PC-3 (cell line): ENCODE measurements around the gene BMPR1A. TPM values are rescaled to one million over a fixed set of nuclear protein-coding genes. Genes with fewer than 3 reads are reported as not detected.
A peak's percentile ranks its signal among the peaks of the same experiment; 100 is the strongest.

Source experiments
- ATAC-seq: fragments of 200-7000 bp; cut with Tn5 transposase; 2 replicates; pipeline ENCODE4 v1.9.1; 2020; ENCODE audit warnings: mild to moderate bottlenecking, moderate library complexity
- BruUV-seq: library from RNA; stranded (reverse); fragments of 400-500 nt; replicated peaks from 2 replicates; lab custom pipeline; 2021; lab: Mats Ljungman, UMichigan
- CTCF ChIA-PET: fragments of 300-600 bp; sonication (Branson Sonifier 250); formaldehyde crosslinking; loops from one replicate; lab custom pipeline; 2022; ENCODE audit warnings: antibody characterized with exemption; lab: Charles Lee
- POLR2A ChIA-PET: fragments of 300-600 bp; sonication (Branson Sonifier 250); formaldehyde crosslinking; loops from one replicate; lab custom pipeline; 2022; ENCODE audit warnings: antibody characterized with exemption; ENCODE audit not compliant: unreplicated experiment; lab: Charles Lee
- DNase-seq: peaks from one replicate; pipeline ENCODE4 v3.0.0-alpha.2; 2015
- H2AFZ ChIP-seq: fragments of 300-600 bp; sonication (generic); 2 replicates; pipeline ENCODE4 v1.6.0; 2016; ENCODE audit warnings: antibody characterized with exemption, low read length
- H3F3A ChIP-seq: fragments of 300-600 bp; sonication (generic); one replicate; pipeline ENCODE4 v1.6.0; 2017; ENCODE audit warnings: antibody characterized with exemption, low read length, control low read depth, mild to moderate bottlenecking; ENCODE audit not compliant: unreplicated experiment
- H3K27ac ChIP-seq: fragments of 300-600 bp; sonication (generic); 2 replicates; pipeline ENCODE4 v1.5.1; 2016; ENCODE audit warnings: mild to moderate bottlenecking, low read length
- H3K27me3 ChIP-seq: fragments of 300-600 bp; sonication (generic); 2 replicates; pipeline ENCODE4 v1.6.1; 2016; ENCODE audit warnings: low read length, mixed read lengths
- H3K36me3 ChIP-seq: fragments of 300-600 bp; sonication (generic); 2 replicates; pipeline ENCODE4 v1.6.1; 2016; ENCODE audit warnings: low read depth, mixed run types, low read length, mixed read lengths
- H3K4me1 ChIP-seq: fragments of 300-600 bp; sonication (generic); 2 replicates; pipeline ENCODE4 v1.5.1; 2016; ENCODE audit warnings: low read length; ENCODE audit not compliant: insufficient read depth
- H3K4me2 ChIP-seq: fragments of 300-600 bp; sonication (generic); 2 replicates; pipeline ENCODE4 v1.6.0; 2016; ENCODE audit warnings: low read length
- H3K4me3 ChIP-seq: fragments of 300-600 bp; sonication (generic); 2 replicates; pipeline ENCODE4 v1.5.1; 2016; ENCODE audit warnings: mild to moderate bottlenecking, low read length, mixed read lengths
- H3K79me2 ChIP-seq: fragments of 300-600 bp; sonication (generic); 2 replicates; pipeline ENCODE4 v1.6.1; 2017; ENCODE audit warnings: low read length, mixed read lengths
- H3K9ac ChIP-seq: fragments of 300-600 bp; sonication (generic); 2 replicates; pipeline ENCODE4 v1.6.0; 2016; ENCODE audit warnings: mild to moderate bottlenecking, low read length
- H3K9me2 ChIP-seq: fragments of 300-600 bp; sonication (generic); replicated peaks from 2 replicates; pipeline ENCODE4 v1.6.1; 2016; ENCODE audit warnings: mixed run types, low read length, mixed read lengths
- H3K9me3 ChIP-seq: fragments of 300-600 bp; sonication (generic); 2 replicates; pipeline ENCODE4 v1.6.1; 2016; ENCODE audit warnings: low read length, mixed read lengths
- H4K20me1 ChIP-seq: fragments of 300-600 bp; sonication (generic); 2 replicates; pipeline ENCODE4 v1.6.1; 2016; ENCODE audit warnings: low read length, mixed read lengths
- CTCF ChIP-seq: fragments of 300-600 bp; sonication (generic); conservative IDR thresholded peaks from 2 replicates; pipeline ENCODE4 v1.5.1; 2017; ENCODE audit warnings: antibody characterized with exemption, low read depth, mild to moderate bottlenecking, low read length
- EZH2 ChIP-seq: fragments of 300-600 bp; sonication (generic); IDR thresholded peaks from one replicate; pipeline ENCODE4 v1.6.1; 2017; ENCODE audit warnings: antibody characterized with exemption, mild to moderate bottlenecking, low read length; ENCODE audit not compliant: unreplicated experiment
- EZH2phosphoT487 ChIP-seq: fragments of 300-600 bp; sonication (generic); IDR thresholded peaks from 2 replicates; pipeline ENCODE4 v1.6.1; 2018; ENCODE audit warnings: mild to moderate bottlenecking, antibody characterized with exemption, low read length, borderline replicate concordance
- intact Hi-C: fragments of 100-400 bp; cut with micrococcal nuclease; formaldehyde crosslinking; loops from 2 replicates; pipeline ENCODE4 v1.9.0; 2023
- total RNA-seq: library from RNA; depleted of rRNA; stranded (reverse); fragments of >200 nt; gene quantifications from 2 replicates; pipeline ENCODE4 v1.2.3, GENCODE V29; 2014

BMPR1A gene
- total RNA-seq, 1 experiment from 2014 or later, result 14.5 TPM

GRCh38 chr10:86758189-86759072 is 2.0 kb downstream of the BMPR1A start:
- Histone ChIP-seq H3K4me1 (peaks cover 9% of the 10 kb centered on the region; the same call in 1 of the 2 replicates), H3K9me3 (no peaks in the 10 kb centered on the region), H3K36me3 (no peaks in the 10 kb centered on the region), H4K20me1 (no peaks in the 10 kb centered on the region; the same call in 1 of the 2 replicates), H3K79me2 (peaks cover 82% of the 10 kb centered on the region), H3K4me2 (peak overlapping the region; percentile 79), H3K27ac (no peak overlapping the region), H3K9ac (peak overlapping the region; percentile 79), H3K4me3 (peak overlapping the region; percentile 85), H3K9me2 (no peaks in the 10 kb centered on the region), H3K27me3 (no peaks in the 10 kb centered on the region), H2AFZ (peak overlapping the region; percentile 71), H3F3A (no peaks in the 10 kb centered on the region)
- BruUV-seq, result no TSS peak
- intact Hi-C loops, result no loop called here
- DNase-seq (peak; percentile 7), ATAC-seq (no peak)
- no peak for TF ChIP-seq EZH2phosphoT487
- TF ChIP-seq EZH2, result no peak
- no peak for TF ChIP-seq CTCF
- CTCF ChIA-PET, result no interaction called here
- POLR2A ChIA-PET, result no interaction called here

- Histone ChIP-seq H3K9ac (no peak overlapping the region), H3K4me3 (peak overlapping the region; percentile 85), H3F3A (no peaks in the 10 kb centered on the region), H3K36me3 (no peaks in the 10 kb centered on the region), H3K9me2 (no peaks in the 10 kb centered on the region), H3K27ac (no peak overlapping the region), H3K4me1 (peaks cover 9% of the 10 kb centered on the region; the same call in 1 of the 2 replicates), H3K4me2 (peak overlapping the region; percentile 79), H3K9me3 (no peaks in the 10 kb centered on the region), H4K20me1 (no peaks in the 10 kb centered on the region; the same call in 1 of the 2 replicates), H3K79me2 (peaks cover 86% of the 10 kb centered on the region), H2AFZ (no peak overlapping the region), H3K27me3 (no peaks in the 10 kb centered on the region)
- POLR2A ChIA-PET, result no interaction called here
- TF ChIP-seq EZH2, result no peak
- TF ChIP-seq CTCF, result no peak
- no peak for TF ChIP-seq EZH2phosphoT487
- DNase-seq (no peak), ATAC-seq (no peak)
- intact Hi-C loops, result no loop called here
- CTCF ChIA-PET, result no interaction called here
- BruUV-seq, result no TSS peak
These were observed 2.8 kb downstream of the BMPR1A start for GRCh38 chr10:86759073-86759672.
